A549 (cell line): ENCODE results near the gene TTLL13.

Experiments used
- SREBF2 ChIP-seq: fragments of 450-650 bp; IDR thresholded peaks from 2 replicates; pipeline ENCODE4 v1.6.1; 2014; ENCODE audit warnings: mild to moderate bottlenecking, moderate library complexity
- TF ChIP-seq, protein P1 (sequence below): fragments of 200-600 bp; sonication (generic); IDR thresholded peaks from 2 replicates; pipeline ENCODE4 v1.6.1; 2016; ENCODE audit warnings: antibody characterized with exemption, mild to moderate bottlenecking, moderate library complexity
- TF ChIP-seq, protein P2 (sequence below): fragments of >200 bp; sonication (Bioruptor Twin); formaldehyde crosslinking; IDR thresholded peaks from 3 replicates; pipeline ENCODE4 v1.5.1; 2016

DNA sequence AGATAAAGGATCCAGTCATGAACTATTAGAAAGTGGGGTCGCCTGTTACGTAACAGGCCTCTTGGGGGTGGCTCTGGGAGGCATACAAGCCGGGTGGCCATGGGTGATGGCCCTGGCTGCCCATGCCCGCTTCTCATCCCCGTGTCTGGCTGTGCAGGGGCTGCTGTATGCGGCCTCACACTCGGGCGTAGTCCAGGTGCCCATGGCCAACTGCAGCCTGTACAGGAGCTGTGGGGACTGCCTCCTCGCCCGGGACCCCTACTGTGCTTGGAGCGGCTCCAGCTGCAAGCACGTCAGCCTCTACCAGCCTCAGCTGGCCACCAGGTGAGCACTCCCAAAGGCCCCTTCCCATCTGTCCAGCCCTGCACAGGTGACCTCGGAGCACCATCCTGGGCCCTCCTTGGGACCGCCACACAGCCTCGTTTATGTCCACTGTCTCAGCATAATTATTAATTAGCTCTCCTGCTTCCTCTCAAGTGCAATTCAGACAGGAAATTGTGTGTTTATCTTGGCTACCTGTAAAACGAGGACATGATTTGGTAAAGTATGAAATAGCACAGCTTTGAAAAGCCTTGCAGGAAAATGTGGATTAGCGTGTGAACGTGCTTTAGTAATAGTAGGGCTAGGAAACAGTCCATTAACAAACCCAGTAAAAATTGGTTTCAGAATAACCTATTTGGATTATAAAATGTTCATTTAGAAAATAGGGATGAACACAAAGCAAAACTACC lies 23.7 kb upstream of the TTLL13 start:
- TF ChIP-seq, protein P1, sequence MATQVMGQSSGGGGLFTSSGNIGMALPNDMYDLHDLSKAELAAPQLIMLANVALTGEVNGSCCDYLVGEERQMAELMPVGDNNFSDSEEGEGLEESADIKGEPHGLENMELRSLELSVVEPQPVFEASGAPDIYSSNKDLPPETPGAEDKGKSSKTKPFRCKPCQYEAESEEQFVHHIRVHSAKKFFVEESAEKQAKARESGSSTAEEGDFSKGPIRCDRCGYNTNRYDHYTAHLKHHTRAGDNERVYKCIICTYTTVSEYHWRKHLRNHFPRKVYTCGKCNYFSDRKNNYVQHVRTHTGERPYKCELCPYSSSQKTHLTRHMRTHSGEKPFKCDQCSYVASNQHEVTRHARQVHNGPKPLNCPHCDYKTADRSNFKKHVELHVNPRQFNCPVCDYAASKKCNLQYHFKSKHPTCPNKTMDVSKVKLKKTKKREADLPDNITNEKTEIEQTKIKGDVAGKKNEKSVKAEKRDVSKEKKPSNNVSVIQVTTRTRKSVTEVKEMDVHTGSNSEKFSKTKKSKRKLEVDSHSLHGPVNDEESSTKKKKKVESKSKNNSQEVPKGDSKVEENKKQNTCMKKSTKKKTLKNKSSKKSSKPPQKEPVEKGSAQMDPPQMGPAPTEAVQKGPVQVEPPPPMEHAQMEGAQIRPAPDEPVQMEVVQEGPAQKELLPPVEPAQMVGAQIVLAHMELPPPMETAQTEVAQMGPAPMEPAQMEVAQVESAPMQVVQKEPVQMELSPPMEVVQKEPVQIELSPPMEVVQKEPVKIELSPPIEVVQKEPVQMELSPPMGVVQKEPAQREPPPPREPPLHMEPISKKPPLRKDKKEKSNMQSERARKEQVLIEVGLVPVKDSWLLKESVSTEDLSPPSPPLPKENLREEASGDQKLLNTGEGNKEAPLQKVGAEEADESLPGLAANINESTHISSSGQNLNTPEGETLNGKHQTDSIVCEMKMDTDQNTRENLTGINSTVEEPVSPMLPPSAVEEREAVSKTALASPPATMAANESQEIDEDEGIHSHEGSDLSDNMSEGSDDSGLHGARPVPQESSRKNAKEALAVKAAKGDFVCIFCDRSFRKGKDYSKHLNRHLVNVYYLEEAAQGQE, result no peak
- TF ChIP-seq SREBF2, result no peak
- TF ChIP-seq, protein P2, sequence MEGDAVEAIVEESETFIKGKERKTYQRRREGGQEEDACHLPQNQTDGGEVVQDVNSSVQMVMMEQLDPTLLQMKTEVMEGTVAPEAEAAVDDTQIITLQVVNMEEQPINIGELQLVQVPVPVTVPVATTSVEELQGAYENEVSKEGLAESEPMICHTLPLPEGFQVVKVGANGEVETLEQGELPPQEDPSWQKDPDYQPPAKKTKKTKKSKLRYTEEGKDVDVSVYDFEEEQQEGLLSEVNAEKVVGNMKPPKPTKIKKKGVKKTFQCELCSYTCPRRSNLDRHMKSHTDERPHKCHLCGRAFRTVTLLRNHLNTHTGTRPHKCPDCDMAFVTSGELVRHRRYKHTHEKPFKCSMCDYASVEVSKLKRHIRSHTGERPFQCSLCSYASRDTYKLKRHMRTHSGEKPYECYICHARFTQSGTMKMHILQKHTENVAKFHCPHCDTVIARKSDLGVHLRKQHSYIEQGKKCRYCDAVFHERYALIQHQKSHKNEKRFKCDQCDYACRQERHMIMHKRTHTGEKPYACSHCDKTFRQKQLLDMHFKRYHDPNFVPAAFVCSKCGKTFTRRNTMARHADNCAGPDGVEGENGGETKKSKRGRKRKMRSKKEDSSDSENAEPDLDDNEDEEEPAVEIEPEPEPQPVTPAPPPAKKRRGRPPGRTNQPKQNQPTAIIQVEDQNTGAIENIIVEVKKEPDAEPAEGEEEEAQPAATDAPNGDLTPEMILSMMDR, result no peak
